Measurements from ENCODE around the gene RANBP1.
A peak's percentile ranks its signal among the peaks of the same experiment; 100 is the strongest.

Gene RANBP1

DNA sequence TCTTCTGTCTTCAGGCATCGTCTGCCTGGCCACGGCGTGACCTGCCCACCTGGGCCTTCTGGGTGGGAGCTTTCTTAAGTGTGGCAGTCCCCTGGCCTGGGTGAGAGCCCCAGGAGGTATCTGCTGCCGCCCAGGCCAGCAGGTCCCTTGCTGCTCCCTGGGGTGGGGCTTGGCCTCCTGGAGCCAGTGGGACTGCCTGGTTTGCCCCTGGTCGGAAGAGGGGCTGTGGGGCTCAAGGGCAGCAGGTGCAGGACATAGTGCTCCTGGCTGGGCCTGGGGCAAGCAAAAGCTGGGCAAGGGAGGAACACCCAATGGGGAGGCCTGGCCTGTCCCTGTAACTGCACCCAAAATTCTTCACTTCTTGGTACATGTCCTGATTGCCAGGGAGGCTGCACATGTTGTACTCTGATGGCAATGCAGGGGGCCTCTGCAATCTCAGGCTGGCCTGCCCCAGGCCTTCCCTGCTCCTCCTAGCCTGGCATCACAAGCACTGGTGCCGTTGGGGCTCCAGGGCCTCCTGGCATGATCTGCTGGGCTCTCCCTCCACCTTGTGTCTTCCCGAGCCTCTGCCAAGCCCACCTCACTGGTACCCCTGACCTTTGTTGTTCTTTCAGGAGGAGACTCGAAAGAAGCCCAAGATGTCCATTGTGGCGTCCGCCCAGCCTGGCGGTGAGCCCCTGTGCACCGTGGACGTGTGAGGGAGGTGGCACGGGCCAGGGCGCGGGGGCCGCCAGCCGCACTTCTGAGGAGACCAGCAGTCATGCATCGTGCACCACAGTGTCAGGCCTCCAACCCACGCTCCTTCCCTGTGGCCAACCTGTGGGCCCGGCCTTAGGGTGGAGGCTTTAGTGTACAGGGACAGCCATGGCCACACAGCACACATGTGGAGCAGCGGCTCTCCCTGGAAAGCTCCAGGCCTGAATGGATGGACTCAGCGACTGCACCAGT, 6.2 kb upstream of the RANBP1 start:
- no peak for DNase-seq

DNA sequence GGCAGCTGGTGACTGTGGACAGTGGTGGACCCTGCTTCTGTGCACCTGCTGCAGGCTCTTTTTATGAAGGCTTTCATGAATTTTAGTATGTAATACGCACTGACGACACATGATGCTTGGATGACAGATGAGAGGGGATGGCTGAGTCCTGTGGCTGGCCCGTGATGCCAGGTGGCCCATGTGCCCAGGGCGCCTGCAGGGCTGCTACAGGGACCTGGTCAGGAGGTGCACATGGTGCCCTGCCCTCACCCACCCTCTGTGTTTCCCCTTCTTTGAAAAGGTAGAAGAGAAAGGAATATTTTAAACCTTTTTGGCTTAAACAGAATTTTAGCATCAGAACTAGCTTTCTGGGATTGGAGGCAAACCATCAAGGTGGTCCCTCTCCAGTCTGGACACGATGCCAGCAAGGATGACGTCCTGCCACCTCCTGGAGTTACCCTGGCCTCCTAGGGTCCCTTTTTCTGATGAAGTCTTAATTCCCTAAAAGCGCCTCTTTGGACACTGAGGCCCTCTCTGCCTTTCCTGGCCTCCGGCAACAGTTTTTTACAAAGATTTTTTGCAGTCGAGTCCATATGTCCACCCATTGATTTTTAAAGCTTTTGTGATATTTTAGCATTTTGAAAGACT, 5.4 kb upstream of the RANBP1 start:
- no peak for DNase-seq

DNA sequence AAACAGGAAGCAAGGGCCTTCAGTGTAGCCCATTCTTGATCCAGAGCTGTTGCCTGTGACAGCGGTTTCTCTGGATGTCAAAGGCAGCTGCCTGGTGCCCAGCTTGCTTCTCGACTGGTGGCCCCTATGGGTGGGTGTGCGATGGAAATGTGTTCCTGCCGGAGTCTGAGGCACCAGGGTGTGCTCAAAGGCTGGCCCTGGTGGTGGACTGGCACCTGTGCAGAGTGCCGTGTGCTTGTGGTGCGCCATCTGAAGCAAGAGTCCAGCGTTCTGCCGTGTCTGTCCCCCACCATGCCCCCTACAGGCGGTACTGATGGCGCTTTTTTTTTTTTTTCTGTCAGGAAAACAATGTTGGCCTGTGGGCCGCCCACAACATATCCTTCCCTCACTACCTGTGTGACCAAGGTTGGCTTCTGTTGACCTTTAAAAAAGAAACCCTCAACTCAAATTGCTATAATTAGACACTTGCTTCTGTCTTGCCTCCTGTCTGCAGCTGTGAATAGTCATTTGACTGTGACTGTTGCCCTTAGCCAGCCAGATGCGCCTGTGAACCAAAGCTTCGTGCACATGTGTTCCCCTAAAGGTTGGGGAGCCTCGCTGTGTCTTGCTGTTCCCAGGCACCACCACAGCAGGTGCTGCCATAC, 4.7 kb upstream of the RANBP1 start:
- no peak for DNase-seq

DNA sequence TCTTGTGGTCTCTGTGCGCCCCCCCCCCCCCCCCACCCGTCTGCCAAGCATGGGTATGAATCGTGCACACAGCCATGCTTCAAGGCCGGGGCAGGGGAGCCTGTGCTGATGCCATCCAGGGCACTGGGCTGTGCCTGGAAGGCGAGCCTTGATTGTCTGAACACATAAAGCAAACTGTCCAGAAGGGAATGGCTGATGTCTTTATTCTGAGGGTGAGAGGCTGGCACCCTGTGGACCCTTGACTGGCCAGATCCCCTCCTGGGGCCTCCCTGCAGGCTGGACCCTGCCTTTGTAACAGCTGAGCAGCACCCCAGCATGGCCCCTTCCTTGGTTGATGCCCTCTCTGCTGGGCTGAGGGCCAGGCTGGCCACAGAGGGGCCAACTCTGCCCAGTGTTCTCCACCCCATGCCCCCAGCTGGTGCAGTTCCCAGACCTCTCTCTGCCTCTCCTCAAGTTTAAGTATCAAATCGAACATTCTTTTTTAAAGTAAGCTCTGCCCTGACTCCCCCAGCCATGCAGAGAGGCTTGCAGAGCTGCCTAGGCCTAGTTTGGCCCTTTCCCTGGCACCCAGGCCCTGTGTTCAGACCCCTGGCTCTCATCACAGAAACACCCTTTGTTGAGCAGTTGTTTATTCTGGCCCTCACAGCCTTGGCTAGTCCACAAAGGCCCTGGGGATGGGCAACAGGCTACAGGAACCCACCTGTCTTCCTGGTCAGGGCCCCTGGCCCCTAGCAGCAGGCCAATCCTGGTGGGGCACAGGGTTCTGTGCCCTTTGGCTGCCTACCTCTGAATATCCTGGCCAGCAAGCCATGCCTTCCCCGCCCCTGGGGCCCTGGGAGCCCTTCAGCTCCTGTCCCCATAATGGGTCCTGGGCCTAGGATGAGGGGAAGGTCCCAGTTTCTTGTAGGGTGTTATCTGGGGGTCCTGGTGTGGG, 3.9 kb upstream of the RANBP1 start:
- no peak for DNase-seq

DNA sequence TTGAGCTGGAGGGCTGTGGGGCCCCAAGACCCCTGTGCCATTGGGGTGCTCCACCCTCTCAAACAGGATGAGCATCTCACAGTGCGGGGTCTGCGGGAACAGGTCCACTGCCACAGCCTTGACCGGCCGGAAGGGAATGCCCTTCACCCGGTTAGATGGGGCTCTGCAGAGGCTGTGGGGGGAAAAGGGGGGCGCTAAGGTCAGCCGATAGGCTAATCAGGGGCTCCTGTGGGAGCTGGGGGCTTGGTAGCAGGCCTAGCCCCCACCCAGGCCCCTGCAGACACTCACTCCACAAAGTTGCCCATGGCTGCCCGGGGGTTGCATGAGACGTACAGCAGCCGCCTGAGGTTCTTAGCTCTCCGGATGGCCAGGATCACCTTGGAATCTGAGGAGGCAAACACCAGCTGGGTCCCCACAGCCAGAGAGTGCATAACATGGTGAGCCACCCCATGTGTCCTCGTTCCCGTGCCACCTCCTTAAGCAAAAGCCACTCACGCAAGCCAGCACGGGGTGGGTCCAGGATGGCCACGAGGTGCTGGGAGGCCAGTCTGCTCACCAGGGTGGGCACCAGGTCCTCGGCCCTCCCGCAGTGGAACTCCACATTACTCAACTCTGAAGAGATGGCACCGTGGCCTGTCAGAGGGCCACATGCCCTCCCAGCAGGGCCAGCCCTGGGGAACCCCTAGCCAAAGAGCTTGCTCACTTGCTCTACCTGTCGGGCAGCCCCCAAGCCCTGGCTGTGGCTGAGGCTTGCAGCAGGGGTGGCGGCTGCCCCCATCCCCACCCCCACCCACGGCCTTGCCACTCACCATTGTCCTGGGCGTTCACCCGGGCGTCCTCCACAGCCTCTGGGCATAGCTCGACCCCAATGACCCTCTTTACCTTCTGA, 3.0 kb upstream of the RANBP1 start:
- no peak for DNase-seq

DNA sequence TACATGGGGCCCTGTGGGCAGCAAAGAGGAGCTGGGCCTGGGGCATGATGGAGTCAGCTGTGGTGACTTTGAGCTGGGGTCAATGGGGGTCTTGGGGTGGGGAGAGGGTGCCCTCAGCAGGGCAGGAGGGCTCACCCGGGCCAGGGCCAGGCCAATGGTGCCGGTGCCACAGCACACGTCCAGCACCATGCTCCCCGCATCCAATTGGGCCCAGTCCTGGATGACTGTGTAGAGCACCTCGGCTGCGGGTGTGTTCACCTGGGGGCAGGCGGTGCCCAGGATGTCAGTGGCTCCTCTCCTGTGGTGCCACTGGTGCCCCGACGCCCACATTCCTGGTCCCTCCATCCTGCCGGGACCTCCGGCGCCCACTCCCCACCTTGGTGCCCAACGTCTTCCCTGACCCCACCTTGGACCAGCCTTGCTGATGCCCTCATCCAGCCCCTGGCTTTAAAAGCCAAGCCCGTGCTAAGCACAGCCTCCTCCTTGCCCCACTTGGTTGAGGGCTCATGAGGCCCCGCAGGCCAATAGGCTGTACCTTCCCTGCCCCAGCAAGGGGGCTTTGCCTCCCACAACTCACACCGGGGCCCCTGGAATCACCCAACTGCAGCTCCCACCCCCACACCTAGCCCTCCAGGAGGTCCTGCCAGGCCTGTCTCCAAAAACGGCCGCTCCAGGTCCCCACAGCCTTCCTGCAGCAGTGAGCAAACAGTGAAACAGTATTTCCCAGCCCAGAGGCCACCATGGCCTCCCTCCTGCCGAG, 2.2 kb upstream of the RANBP1 start:
- DNase-seq, result no peak

DNA sequence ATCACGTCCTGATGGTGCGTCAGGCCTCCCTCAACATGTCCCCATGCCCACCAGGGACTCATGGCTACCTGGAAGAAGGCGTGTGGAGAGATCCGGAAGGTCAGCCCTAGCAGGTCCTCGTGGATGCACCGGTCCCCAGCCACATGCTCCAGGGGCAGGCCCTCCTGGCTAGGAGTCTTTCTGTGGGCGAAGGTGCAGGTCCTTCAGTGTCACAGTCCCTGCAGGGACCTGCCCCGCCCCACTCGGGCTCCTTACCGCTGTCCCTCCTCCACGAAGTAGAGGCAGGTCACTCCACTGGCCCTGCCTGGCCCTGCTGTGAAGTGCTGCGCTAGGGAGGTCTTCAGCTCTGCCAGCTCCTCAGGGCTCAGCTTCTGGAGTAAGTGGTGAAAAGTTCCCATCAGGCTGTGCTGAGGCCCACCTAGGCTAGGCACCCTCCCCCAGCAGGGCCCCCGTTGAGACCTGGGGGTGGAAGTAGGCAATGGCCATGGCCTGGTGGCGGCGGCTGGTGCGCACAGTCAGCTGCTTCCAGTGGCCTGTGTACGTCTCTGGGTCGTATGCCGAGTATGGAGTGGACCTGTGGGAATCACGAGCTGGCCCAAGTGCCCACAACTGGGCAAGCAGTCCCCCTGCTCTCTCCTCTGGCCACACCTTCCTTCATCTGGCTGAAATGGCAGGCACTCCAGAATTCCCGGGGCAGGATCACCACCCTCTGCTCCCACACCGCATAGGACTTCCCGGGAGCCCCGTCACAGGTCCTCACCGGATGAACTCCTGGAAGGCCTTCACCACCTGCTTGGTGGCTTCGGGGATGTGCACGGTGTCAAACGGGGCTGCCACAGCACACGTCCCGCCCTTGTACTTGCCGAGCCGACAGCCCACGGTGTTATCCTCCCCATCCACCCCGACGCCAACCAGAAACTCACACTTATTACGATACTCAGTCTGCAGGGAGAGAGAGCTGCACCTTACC, 1.1 kb upstream of the RANBP1 start:
- DNase-seq, result no peak

DNA sequence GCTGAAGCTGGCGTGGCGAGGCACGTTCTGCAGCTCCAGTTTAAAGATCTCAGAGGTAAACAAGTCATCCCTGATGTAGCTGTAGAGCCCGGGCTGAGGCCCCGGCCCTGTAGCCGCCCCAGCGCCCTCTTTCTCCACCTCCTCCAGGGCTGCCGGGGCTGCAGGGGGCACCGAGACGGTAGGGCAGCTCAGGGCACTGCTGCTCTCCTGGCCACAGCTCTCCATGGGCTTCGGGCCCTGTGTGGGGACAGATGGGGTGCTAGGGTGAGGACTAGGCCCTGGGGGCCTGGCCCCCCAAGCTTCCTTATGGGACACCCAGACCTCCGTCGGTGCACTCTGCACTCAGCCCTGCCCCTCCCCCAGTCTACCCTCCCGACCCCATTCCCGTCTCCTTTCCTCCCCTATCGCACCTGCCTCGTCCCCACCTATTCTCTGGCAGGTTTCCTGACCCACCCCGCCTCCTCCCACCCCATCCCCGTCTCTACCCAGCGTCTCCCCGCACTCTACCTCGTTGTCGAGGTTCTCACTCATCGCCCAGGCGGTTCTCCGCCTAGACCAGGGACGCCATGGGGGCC, 559 bp downstream of the RANBP1 start:
- DNase-seq, result no peak

DNA sequence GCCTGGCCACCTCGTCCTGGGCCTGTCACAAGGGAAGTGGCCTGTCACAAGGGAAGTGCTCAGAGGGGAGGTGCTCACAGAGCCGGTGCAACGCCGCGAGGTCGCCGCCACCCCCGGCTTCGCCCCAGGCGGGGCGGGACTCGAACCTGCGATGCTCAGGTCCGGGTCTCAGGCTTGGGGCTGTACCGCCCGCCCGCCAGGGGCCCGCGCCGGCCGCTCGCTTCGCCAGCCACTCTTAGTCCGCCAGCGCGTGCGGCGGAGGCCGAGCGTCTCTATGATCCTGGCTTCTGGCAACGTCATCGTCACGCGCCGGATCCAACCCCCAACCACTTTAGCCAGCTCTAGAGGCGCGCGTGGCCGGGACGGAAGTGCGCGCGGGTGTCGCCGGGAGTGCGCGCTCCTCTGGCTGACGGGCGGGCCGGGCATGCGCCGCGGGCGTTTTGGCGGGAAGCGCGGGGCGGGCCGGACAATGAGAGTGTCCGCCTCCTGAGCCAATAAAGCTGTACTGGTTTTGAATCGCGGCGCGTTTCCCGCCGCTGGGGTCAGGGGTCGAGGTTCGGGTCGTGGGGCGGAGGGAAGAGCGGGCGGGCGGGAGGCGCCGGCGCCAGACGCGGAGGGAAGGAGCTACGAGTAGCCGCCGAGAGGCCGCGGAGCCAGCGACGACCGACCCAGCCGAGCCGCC, 1.2 kb downstream of the RANBP1 start, which contains the start of gene TRMT2A:
TSS of gene TRMT2A (minus strand) at position 276 of the 682 bp plus-strand sequence. CDS start 320 bp downstream, outside the sequence.
- DNase-seq, result peak; percentile 90

DNA sequence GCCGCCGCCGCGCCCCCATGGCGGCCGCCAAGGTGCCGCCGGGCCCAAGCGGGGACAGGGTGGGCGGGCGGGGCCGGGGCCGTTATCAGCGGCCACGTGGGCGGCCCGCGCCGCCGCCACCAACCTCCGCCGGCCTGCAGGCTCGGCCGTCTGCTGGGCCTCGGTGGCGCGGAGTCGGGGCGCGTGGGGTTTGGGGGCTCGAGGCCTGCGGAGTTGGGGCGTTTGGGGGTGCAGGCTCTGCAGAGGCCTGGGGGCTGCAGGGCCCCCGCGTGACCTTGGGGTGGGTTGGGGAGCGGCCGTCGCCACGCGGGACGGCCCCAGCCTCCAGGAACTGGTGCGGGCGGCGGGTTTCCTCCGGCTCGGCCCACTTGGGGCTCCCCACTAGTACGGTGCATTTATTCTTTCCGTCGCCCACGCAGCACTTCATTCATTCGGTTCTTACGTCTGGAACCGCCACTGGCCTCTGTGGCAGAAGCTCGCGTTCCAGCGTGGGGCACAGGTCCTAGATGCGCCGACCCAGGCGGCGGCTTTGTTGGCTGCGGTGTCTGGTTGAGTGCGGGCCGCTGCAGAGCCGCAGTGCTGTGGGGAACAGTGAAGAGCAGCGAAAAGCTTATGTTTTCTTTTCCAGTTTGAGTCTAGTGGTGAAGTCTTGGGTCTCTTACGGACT, 1.9 kb downstream of the RANBP1 start:
- DNase-seq, result no peak

DNA sequence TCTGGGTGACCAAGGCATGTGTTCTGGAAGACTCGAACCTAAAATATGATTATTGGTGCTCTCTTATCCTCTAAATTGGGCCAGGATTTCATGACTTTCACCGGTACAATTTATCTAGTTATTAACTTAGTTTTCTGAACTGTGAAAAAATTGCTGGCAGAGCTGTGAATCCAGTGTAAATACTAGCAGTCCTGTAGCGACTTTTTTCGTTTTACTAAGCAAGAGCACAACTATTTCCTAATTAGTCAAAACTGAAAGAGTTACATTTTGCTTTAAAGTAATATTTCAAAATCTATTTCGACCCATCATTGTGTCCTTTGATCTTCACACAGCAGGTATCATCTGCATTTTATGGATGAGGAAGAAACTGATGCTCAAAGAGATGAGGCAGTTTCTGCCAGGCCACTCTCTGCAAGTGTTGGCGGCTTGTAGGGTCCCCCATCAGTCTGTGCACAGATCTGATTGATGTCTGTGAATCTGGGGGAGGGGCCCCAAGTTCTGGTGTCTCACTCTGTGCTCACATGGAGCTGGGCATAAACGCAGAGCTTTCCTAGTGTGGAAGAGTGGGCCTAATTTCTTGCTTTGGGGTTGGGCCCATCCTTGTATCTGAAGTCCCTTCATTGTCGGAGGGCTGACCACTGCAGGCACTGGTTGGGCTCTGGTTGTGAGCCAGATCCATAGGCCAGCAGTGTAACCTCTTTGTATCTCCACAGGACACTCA, 2.6 kb downstream of the RANBP1 start:
- no peak for DNase-seq

DNA sequence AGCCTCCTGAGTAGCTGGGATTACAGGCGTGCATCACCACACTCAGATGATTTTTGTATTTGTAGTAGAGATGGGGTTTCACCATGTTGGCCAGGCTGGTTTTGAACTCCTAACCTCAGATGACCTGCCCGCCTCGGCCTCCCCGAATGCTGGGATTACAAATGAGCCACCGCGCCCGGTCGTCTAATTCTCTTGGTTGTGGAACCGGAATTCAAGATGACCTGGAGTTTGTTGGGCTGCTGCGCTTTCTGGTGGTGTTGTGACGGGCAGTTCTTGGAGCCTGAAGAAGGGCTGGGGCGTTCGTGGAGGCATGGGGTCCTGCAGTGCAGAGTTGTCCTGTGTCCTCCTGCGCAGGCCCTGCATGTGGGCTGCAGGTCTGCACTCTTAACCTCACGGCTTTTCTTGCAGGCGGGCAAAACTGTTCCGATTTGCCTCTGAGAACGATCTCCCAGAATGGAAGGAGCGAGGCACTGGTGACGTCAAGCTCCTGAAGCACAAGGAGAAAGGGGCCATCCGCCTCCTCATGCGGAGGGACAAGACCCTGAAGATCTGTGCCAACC, 6.0 kb downstream of the RANBP1 start:
- no peak for DNase-seq

DNA sequence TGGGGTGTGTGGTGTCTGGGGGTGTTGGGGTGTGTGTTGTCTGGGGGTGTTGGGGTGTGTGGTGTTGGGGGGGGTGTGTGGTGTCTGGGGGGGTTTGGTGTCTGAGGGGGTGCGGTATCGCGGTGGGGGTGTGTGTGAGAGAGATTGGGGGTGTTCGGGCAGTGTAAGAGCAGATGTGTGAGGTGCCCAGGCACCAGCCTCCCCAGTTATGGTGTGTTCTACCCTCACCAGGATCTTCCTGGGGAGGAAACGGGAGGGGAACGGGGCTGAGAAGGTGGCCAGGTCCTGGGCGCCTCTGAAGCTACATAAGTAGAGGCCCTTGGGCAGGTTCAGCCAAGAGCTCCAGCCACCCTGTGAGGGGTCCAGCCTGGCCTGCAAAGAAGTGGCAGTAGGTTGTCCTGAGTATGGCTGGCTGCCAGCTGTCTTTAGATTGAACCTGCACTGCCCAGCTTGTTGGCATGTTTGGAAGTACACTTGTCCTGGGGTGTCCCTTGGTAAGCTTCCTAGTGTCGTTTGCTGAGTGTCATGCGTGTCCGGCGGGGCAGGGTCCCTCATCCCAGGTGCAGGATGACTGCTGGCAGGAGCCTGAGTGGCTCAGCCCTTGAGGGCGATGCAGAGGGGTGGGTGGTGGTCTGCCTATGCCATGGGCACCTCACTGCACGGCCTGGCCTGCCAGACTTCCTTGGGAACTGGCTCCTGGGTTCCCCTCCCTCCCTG, 7.6 kb downstream of the RANBP1 start:
- DNase-seq, result no peak

DNA sequence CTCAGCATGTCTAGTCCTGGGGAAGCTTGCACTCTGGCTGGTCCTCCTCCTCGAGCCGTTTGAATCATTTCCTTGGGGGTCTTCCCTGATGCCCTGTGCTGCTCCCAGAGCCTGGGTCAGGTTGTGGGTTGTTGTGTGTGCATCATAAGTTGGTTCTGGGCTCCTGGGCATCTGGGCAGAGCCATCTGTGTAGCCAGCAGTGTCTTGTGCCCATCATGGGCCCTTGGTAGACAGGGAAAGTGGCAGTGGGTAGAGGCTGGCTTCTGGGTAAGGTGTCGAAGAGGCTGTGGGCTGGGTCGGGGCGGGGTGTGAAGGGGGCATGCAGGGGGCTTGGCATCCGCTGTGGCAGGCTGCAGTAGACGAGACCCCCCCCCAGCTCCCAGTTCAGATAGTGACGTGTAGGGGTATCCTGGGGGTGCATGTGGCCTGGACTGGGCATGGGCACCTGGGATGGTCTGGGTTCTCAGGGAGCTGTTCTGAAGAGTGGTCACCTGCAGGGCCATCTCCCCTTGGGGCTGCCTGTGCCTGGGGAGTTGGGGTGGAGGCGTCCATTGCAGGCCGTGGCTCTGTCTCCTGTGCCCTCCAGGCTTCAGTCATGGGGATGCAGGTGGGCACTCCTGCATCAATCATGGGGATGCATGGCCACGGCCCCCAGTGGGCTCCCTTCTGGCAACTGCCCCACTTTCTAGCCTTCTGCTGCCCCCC, 8.3 kb downstream of the RANBP1 start:
- DNase-seq, result no peak
